SK-N-SH treated with all-trans-retinoic acid at 6 μM for 48 hours (cell line): ENCODE results near the gene HSFX2.
"Not testable (repeated sequence)": the region's sequence is repeated elsewhere in the genome, so short reads cannot be mapped to it uniquely, and the experiment has no call there.

Experiments used
- ARNTL ChIP-seq: fragments of 450-650 bp; formaldehyde crosslinking; IDR thresholded peaks from 2 replicates; pipeline ENCODE4 v1.5.0; 2020; ENCODE audit warnings: low read depth, mild to moderate bottlenecking, moderate library complexity, borderline replicate concordance
- BACH2 ChIP-seq: fragments of 250-450 bp; sonication (Bioruptor Pico); IDR thresholded peaks from 2 replicates; pipeline ENCODE4 v1.9.0; 2021; ENCODE audit warnings: mild to moderate bottlenecking, borderline replicate concordance
- RARB ChIP-seq: fragments of 250-450 bp; sonication (Bioruptor Pico); IDR thresholded peaks from 2 replicates; pipeline ENCODE4 v1.8.0; 2021; ENCODE audit warnings: mild to moderate bottlenecking, moderate library complexity
- TF ChIP-seq, protein P1 (sequence below): fragments of 250-450 bp; sonication (Bioruptor Pico); IDR thresholded peaks from 2 replicates; pipeline ENCODE4 v1.5.0; 2020; ENCODE audit warnings: mild to moderate bottlenecking, moderate library complexity

DNA sequence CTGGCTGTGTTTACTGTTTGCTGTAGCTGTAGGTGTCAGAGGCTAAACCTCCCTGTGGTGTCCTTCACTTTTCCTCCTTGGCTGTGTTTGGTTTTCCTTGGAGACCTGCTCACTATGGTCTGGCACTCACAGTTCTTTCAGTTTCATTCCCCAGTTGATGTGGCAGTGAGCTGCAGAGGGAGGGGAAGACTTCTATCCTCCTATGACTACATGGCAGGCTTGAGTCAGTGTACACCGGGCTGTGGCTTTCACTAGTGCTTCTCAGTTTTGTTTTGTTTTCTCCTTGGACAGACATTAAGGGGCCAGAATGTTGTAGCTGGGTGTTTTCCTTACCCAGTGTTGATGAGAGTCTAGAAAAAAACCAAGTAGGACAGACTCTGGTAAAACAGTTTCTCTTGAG is 21.7 kb downstream of the HSFX2 start:
- TF ChIP-seq RARB; BACH2 (CRISPR knock-in tag); ARNTL (CRISPR knock-in tag): not testable (repeated sequence)
- TF ChIP-seq, protein P1, sequence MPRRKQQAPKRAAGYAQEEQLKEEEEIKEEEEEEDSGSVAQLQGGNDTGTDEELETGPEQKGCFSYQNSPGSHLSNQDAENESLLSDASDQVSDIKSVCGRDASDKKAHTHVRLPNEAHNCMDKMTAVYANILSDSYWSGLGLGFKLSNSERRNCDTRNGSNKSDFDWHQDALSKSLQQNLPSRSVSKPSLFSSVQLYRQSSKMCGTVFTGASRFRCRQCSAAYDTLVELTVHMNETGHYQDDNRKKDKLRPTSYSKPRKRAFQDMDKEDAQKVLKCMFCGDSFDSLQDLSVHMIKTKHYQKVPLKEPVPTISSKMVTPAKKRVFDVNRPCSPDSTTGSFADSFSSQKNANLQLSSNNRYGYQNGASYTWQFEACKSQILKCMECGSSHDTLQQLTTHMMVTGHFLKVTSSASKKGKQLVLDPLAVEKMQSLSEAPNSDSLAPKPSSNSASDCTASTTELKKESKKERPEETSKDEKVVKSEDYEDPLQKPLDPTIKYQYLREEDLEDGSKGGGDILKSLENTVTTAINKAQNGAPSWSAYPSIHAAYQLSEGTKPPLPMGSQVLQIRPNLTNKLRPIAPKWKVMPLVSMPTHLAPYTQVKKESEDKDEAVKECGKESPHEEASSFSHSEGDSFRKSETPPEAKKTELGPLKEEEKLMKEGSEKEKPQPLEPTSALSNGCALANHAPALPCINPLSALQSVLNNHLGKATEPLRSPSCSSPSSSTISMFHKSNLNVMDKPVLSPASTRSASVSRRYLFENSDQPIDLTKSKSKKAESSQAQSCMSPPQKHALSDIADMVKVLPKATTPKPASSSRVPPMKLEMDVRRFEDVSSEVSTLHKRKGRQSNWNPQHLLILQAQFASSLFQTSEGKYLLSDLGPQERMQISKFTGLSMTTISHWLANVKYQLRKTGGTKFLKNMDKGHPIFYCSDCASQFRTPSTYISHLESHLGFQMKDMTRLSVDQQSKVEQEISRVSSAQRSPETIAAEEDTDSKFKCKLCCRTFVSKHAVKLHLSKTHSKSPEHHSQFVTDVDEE (CRISPR knock-in tag), result not testable (repeated sequence)
